OCI-LY1 (cell line): ENCODE results near the gene CARD11.

Source experiments
- H2AFZ ChIP-seq: fragments of 200-600 bp; sonication (generic), shearing (Covaris generic); 2 replicates; pipeline ENCODE4 v1.6.0; 2014; ENCODE audit warnings: antibody characterized with exemption, mild to moderate bottlenecking, low read length
- H3F3A ChIP-seq: fragments of 200-600 bp; sonication (generic), shearing (Covaris generic); 2 replicates; pipeline ENCODE4 v1.6.0; 2014; ENCODE audit warnings: mild to moderate bottlenecking, antibody characterized with exemption, low read length, moderate library complexity; ENCODE audit not compliant: insufficient read depth
- H3K27ac ChIP-seq: fragments of 200-600 bp; sonication (generic); 2 replicates; pipeline ENCODE4 v1.5.1; 2014; ENCODE audit warnings: low read length, mixed run types, mild to moderate bottlenecking, low read depth; ENCODE audit not compliant: poor library complexity, severe bottlenecking
- H3K27me3 ChIP-seq: fragments of 200-600 bp; sonication (generic); 2 replicates; pipeline ENCODE4 v1.6.0; 2014; ENCODE audit warnings: antibody characterized with exemption, mild to moderate bottlenecking, low read length, moderate library complexity; ENCODE audit not compliant: insufficient read depth
- H3K36me3 ChIP-seq: fragments of 200-600 bp; sonication (generic); 2 replicates; pipeline ENCODE4 v1.6.1; 2014; ENCODE audit warnings: mild to moderate bottlenecking, antibody characterized with exemption, low read length, moderate library complexity, mixed read lengths; ENCODE audit not compliant: insufficient read depth
- H3K4me1 ChIP-seq: fragments of 200-600 bp; sonication (generic); 2 replicates; pipeline ENCODE4 v1.5.1; 2014; ENCODE audit warnings: mild to moderate bottlenecking, low read length, moderate library complexity; ENCODE audit not compliant: insufficient read depth, severe bottlenecking
- H3K4me2 ChIP-seq: fragments of 200-600 bp; sonication (generic), shearing (Covaris generic); 2 replicates; pipeline ENCODE4 v1.6.1; 2014; ENCODE audit warnings: low read length
- H3K4me3 ChIP-seq: fragments of 200-600 bp; sonication (generic); 2 replicates; pipeline ENCODE4 v1.5.1; 2014; ENCODE audit warnings: low read length, low read depth, mild to moderate bottlenecking, mixed read lengths; ENCODE audit not compliant: poor library complexity, severe bottlenecking
- H3K79me2 ChIP-seq: fragments of 200-600 bp; shearing (Covaris generic); 2 replicates; pipeline ENCODE4 v1.6.1; 2016; ENCODE audit warnings: mixed run types, low read length, mixed read lengths; ENCODE audit not compliant: insufficient read depth
- H3K9ac ChIP-seq: fragments of 200-600 bp; sonication (generic), shearing (Covaris generic); 2 replicates; pipeline ENCODE4 v1.6.1; 2014; ENCODE audit warnings: mild to moderate bottlenecking, low read length, mixed read lengths
- H3K9me2 ChIP-seq: fragments of 200-600 bp; sonication (generic), shearing (Covaris generic); 2 replicates; pipeline ENCODE4 v1.6.1; 2014; ENCODE audit warnings: low read depth, mild to moderate bottlenecking, low read length, mixed read lengths
- H3K9me3 ChIP-seq: fragments of 200-600 bp; shearing (Covaris generic); 2 replicates; pipeline ENCODE4 v1.6.1; 2014; ENCODE audit warnings: low read length, mixed read lengths
- H4K20me1 ChIP-seq: fragments of 200-600 bp; sonication (generic), shearing (Covaris generic); 2 replicates; pipeline ENCODE4 v1.6.0; 2016; ENCODE audit warnings: mild to moderate bottlenecking, low read length; ENCODE audit not compliant: insufficient read depth
- EZH2 ChIP-seq: fragments of 200-600 bp; sonication (generic), shearing (Covaris generic); IDR thresholded peaks from 2 replicates; pipeline ENCODE4 v1.8.0; 2017; ENCODE audit warnings: borderline replicate concordance, mixed run types, mild to moderate bottlenecking, antibody characterized with exemption, low read length, moderate library complexity, mixed read lengths
- TF ChIP-seq, protein P1 (sequence below): fragments of 200-600 bp; sonication (generic), shearing (Covaris generic); IDR thresholded peaks from 2 replicates; pipeline ENCODE4 v1.5.1; 2017; ENCODE audit warnings: mild to moderate bottlenecking, antibody characterized with exemption, low read length, moderate library complexity, mixed read lengths

Gene CARD11

DNA sequence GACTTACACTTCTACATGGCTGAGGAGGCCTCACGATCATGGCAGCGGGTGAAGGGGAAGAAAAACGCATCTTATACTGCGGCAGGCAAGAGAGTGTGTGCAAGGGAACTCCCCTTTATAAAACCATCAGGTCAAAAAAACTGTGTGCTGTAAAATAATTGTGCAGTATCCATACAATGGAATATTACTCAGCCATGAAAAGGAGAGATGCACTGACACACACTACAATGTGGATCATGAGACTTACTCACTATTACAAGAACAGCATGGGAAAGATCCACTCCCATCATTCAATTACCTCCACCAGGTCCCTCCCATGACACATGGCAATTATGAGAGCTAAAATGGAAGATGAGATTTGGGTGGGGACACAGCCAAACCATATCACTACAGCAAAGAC, 27.2 kb upstream of the CARD11 start:
- Histone ChIP-seq H3K4me2 (no peak overlapping the region), H3K4me3 (no peak overlapping the region), H3K27ac (no peak overlapping the region), H3K9ac (no peak overlapping the region), H2AFZ (no peak overlapping the region), H3K27me3 (peaks cover 11% of the 10 kb centered on the region; the same call in 1 of the 2 replicates), H4K20me1 (no peaks in the 10 kb centered on the region), H3F3A (no peaks in the 10 kb centered on the region), H3K9me3 (peaks cover 9% of the 10 kb centered on the region; the same call in 1 of the 2 replicates), H3K36me3 (no peaks in the 10 kb centered on the region; the same call in 1 of the 2 replicates), H3K9me2 (no peaks in the 10 kb centered on the region), H3K79me2 (no peaks in the 10 kb centered on the region), H3K4me1 (no peaks in the 10 kb centered on the region)
- TF ChIP-seq, protein P1, sequence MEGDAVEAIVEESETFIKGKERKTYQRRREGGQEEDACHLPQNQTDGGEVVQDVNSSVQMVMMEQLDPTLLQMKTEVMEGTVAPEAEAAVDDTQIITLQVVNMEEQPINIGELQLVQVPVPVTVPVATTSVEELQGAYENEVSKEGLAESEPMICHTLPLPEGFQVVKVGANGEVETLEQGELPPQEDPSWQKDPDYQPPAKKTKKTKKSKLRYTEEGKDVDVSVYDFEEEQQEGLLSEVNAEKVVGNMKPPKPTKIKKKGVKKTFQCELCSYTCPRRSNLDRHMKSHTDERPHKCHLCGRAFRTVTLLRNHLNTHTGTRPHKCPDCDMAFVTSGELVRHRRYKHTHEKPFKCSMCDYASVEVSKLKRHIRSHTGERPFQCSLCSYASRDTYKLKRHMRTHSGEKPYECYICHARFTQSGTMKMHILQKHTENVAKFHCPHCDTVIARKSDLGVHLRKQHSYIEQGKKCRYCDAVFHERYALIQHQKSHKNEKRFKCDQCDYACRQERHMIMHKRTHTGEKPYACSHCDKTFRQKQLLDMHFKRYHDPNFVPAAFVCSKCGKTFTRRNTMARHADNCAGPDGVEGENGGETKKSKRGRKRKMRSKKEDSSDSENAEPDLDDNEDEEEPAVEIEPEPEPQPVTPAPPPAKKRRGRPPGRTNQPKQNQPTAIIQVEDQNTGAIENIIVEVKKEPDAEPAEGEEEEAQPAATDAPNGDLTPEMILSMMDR, result no peak
- no peak for TF ChIP-seq EZH2

DNA sequence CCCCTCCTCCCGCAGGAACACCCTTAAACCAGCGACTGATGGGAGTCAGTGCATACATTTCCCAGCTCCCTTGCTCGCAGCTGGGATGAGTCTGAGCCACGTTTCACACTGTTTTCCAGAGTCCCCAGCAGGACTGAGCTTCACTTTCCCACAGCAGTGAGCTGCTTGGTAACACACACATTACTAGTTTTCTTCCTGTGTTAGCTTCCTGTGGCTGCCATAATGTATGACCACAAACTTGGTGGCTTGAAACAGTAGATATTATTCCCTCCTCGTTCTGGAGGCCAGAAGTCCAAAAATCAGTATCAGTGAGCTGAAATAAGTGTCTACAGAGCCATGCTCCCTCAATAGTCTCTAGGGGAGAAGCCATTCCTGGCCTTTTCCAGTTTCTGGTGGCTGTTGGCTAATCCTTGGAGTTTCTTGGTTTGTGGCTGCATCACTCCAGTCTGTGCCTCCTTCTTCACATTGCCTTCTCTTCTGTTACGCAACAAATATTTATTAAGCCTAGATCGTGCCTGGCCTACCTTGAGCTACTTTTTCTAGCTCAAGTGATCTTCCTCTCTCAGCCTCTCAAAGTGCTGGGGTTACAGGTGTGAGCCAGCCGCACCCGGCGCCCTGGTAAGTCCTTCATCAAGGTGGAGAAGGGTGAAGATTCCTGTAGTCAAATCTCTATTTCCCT, 26.2 kb upstream of the CARD11 start:
- H3F3A ChIP-seq, result no peaks in the 10 kb centered on the region
- no peak for TF ChIP-seq EZH2
- TF ChIP-seq, protein P1, result no peak
- no peak overlapping the region for H3K9ac ChIP-seq
- H3K79me2 ChIP-seq, result no peaks in the 10 kb centered on the region
- no peaks in the 10 kb centered on the region for H3K9me2 ChIP-seq
- no peaks in the 10 kb centered on the region for H3K4me1 ChIP-seq
- no peaks in the 10 kb centered on the region for H4K20me1 ChIP-seq
- H3K4me2 ChIP-seq, result no peak overlapping the region
- H3K4me3 ChIP-seq, result no peak overlapping the region
- no peak overlapping the region for H2AFZ ChIP-seq
- no peaks in the 10 kb centered on the region for H3K36me3 ChIP-seq
- H3K9me3 ChIP-seq, result no peaks in the 10 kb centered on the region
- H3K27me3 ChIP-seq, result peaks cover 7% of the 10 kb centered on the region; the same call in 1 of the 2 replicates
- no peak overlapping the region for H3K27ac ChIP-seq

DNA sequence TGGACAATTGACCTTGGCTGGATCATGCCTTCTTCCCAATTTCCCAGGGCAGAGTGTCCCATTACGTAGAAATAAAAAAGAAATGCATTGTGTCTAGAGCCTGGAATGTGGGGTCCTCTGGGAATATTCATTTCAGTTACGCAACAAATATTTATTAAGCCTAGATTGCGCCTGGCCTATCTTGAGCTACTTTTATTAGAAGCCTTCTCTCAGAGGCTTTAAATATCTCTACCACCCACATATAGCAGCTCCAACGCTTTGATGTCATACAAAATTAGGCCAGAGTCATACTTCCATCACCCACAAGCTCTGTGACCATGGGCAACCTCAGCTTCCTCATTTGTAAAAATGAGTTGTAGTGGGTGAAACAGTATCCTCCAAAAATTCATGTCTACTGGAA, 24.9 kb upstream of the CARD11 start:
- Histone ChIP-seq H3K4me1 (no peaks in the 10 kb centered on the region), H3K9ac (no peak overlapping the region), H4K20me1 (no peaks in the 10 kb centered on the region), H3K9me3 (no peaks in the 10 kb centered on the region), H2AFZ (no peak overlapping the region), H3K36me3 (no peaks in the 10 kb centered on the region), H3K79me2 (no peaks in the 10 kb centered on the region), H3K9me2 (no peaks in the 10 kb centered on the region), H3K4me3 (no peak overlapping the region), H3K4me2 (no peak overlapping the region), H3F3A (no peaks in the 10 kb centered on the region), H3K27me3 (peaks cover 4% of the 10 kb centered on the region; the same call in 1 of the 2 replicates), H3K27ac (no peak overlapping the region)
- TF ChIP-seq, protein P1, result no peak
- no peak for TF ChIP-seq EZH2
